SK-N-SH (cell line): ENCODE results near the gene DLEC1. TPM values are rescaled to one million over a fixed set of nuclear protein-coding genes. Genes with fewer than 3 reads are reported as not detected.

Experiments used
- CTCF ChIA-PET: fragments of 300-600, 350-600 bp; formaldehyde crosslinking; extraction: SDS; loops from one replicate; lab custom pipeline; 2021; lab: Yijun Ruan, JAX
- POLR2A ChIA-PET: fragments of 350-600 bp; sonication (Branson Sonifier 250); formaldehyde crosslinking; extraction: SDS; loops from one replicate; lab custom pipeline; 2020; ENCODE audit warnings: antibody characterized with exemption, inconsistent platforms; lab: Yijun Ruan, JAX
- DNase-seq: peaks from one replicate; pipeline ENCODE4 v3.0.0; 2012
- H2AFZ ChIP-seq: fragments of 200-600 bp; sonication (generic); 2 replicates; pipeline ENCODE4 v1.8.1; 2016; ENCODE audit warnings: antibody characterized with exemption, mild to moderate bottlenecking, low read depth
- H3F3A ChIP-seq: fragments of 200-600 bp; sonication (generic); replicated peaks from 2 replicates; pipeline ENCODE3; 2016; ENCODE audit warnings: antibody characterized with exemption, mild to moderate bottlenecking; ENCODE audit not compliant: insufficient read depth
- H3K27ac ChIP-seq, 2 experiments: fragments of 200-500 bp in 1 of 2; fragments of 200-600 bp in 1 of 2; sonication (Bioruptor generic) in 1 of 2; sonication (generic), shearing (Covaris generic) in 1 of 2; 2 replicates each; pipeline versions ENCODE4 v1.5.1 to v1.6.1; 2014 to 2016; ENCODE audit warnings: low read depth in 2 of 2, inconsistent platforms in 1 of 2, low read length in 1 of 2, mild to moderate bottlenecking in 1 of 2, mixed read lengths in 1 of 2
- H3K27me3 ChIP-seq: fragments of 200-600 bp; sonication (generic), shearing (Covaris generic); 2 replicates; pipeline ENCODE4 v1.6.1; 2016; ENCODE audit warnings: mixed run types; ENCODE audit not compliant: insufficient read depth
- H3K36me3 ChIP-seq, 2 experiments: fragments of 200-500 bp in 1 of 2; fragments of 200-600 bp in 1 of 2; sonication (Bioruptor generic) in 1 of 2; sonication (generic) in 1 of 2; replicated peaks in 1 of 2; 2 replicates each; pipeline versions ENCODE3 to v1.5.1; 2014 to 2016; ENCODE audit warnings: low read length in 1 of 2, mild to moderate bottlenecking in 1 of 2; ENCODE audit not compliant: insufficient read depth in 2 of 2, control insufficient read depth in 1 of 2
- H3K4me1 ChIP-seq, 2 experiments: fragments of 200-500 bp in 1 of 2; fragments of 200-600 bp in 1 of 2; sonication (Bioruptor generic) in 1 of 2; sonication (generic), shearing (Covaris generic) in 1 of 2; 2 replicates each; pipeline versions ENCODE4 v1.5.1 to v1.6.1; 2014 to 2016; ENCODE audit warnings: low read depth in 1 of 2, low read length in 1 of 2, mixed run types in 1 of 2; ENCODE audit not compliant: insufficient read depth in 2 of 2, control insufficient read depth in 1 of 2
- H3K4me2 ChIP-seq: fragments of 200-600 bp; sonication (generic), shearing (Covaris generic); 2 replicates; pipeline ENCODE4 v1.6.1; 2017; ENCODE audit warnings: mixed run types
- H3K4me3 ChIP-seq, 2 experiments: fragments of 200-500 bp in 1 of 2; fragments of 200-600 bp in 1 of 2; sonication (Bioruptor generic) in 1 of 2; sonication (generic), shearing (Covaris generic) in 1 of 2; 2 replicates each; pipeline versions ENCODE4 v1.5.1 to v1.8.1; 2014 to 2016; ENCODE audit warnings: low read depth in 2 of 2, inconsistent platforms in 1 of 2, low read length in 1 of 2, mild to moderate bottlenecking in 1 of 2, mixed read lengths in 1 of 2, moderate library complexity in 1 of 2
- H3K79me2 ChIP-seq: fragments of 200-600 bp; sonication (generic); 2 replicates; pipeline ENCODE4 v1.8.1; 2017; ENCODE audit warnings: mild to moderate bottlenecking; ENCODE audit not compliant: insufficient read depth
- H3K9ac ChIP-seq: fragments of 200-600 bp; sonication (generic); 2 replicates; pipeline ENCODE4 v1.6.1; 2017; ENCODE audit warnings: mixed run types
- H3K9me2 ChIP-seq: fragments of 200-600 bp; sonication (generic); 2 replicates; pipeline ENCODE4 v1.6.1; 2017; ENCODE audit warnings: mixed run types
- H3K9me3 ChIP-seq: fragments of 200-600 bp; sonication (generic); 2 replicates; pipeline ENCODE4 v1.6.1; 2017; ENCODE audit warnings: mixed run types, mild to moderate bottlenecking, moderate library complexity
- H4K20me1 ChIP-seq: fragments of 200-600 bp; sonication (generic); 2 replicates; pipeline ENCODE4 v1.6.1; 2017; ENCODE audit warnings: mild to moderate bottlenecking, mixed run types; ENCODE audit not compliant: insufficient read depth
- CHD2 ChIP-seq: fragments of 150-350 bp; IDR thresholded peaks from 2 replicates; pipeline ENCODE4 v1.6.1; 2018; ENCODE audit warnings: low read length; ENCODE audit not compliant: partially characterized antibody
- EZH2phosphoT487 ChIP-seq: fragments of 200-600 bp; sonication (generic); IDR thresholded peaks from 2 replicates; pipeline ENCODE4 v1.6.1; 2017; ENCODE audit warnings: low read depth, mixed run types, mild to moderate bottlenecking, antibody characterized with exemption, moderate library complexity, borderline replicate concordance
- FOXJ3 ChIP-seq: sonication (generic); formaldehyde crosslinking; IDR thresholded peaks from 2 replicates; pipeline ENCODE4 v1.5.1; 2020; ENCODE audit warnings: mild to moderate bottlenecking, missing genetic modification reagents
- GABPA ChIP-seq: IDR thresholded peaks from 2 replicates; pipeline ENCODE4 v1.4.0; 2012; ENCODE audit warnings: low read depth, mild to moderate bottlenecking
- GATA2 ChIP-seq: sonication (generic); formaldehyde crosslinking; IDR thresholded peaks from 2 replicates; pipeline ENCODE4 v1.5.0; 2020; ENCODE audit warnings: mild to moderate bottlenecking, missing genetic modification reagents
- JUND ChIP-seq: IDR thresholded peaks from 2 replicates; pipeline ENCODE4 v1.4.0; 2012
- MEF2A ChIP-seq: IDR thresholded peaks from 2 replicates; pipeline ENCODE4 v1.4.0; 2012; ENCODE audit warnings: low read depth, borderline replicate concordance
- MXI1 ChIP-seq: IDR thresholded peaks from 2 replicates; pipeline ENCODE4 v1.6.1; 2012; ENCODE audit warnings: mild to moderate bottlenecking, low read depth, low read length, improper control_type of control experiment
- NFIC ChIP-seq: IDR thresholded peaks from 2 replicates; pipeline ENCODE4 v1.4.0; 2012; ENCODE audit warnings: borderline replicate concordance
- RAD21 ChIP-seq: IDR thresholded peaks from 2 replicates; pipeline ENCODE4 v1.6.1; 2012; ENCODE audit warnings: mild to moderate bottlenecking, low read length
- RFX5 ChIP-seq: IDR thresholded peaks from 2 replicates; pipeline ENCODE4 v1.6.1; 2012; ENCODE audit warnings: mild to moderate bottlenecking, improper control_type of control experiment, low read length
- SIN3A ChIP-seq: IDR thresholded peaks from 2 replicates; pipeline ENCODE4 v1.6.1; 2012; ENCODE audit warnings: low read depth, mild to moderate bottlenecking, low read length, moderate library complexity, borderline replicate concordance
- SMC3 ChIP-seq: IDR thresholded peaks from 2 replicates; pipeline ENCODE4 v1.6.1; 2012; ENCODE audit warnings: low read depth, low read length, improper control_type of control experiment
- TAF1 ChIP-seq: IDR thresholded peaks from 2 replicates; pipeline ENCODE4 v1.6.1; 2012; ENCODE audit warnings: low read depth, mild to moderate bottlenecking, low read length, moderate library complexity, borderline replicate concordance
- WGBS: methylation state at CpG from one replicate; pipeline ENCODE4 v1.1.6; 2017; ENCODE audit warnings: low lambda C conversion rate; 5-methylcytosine and 5-hydroxymethylcytosine counted together
- polyA plus RNA-seq, 3 experiments: library from polyadenylated mRNA; depleted of rRNA; stranded (reverse); fragments of >200 nt; gene quantifications; 2 replicates each; pipeline ENCODE4 v1.2.3, GENCODE V29; 2012
- TF ChIP-seq, protein P1 (sequence below): IDR thresholded peaks from 2 replicates; pipeline ENCODE4 v1.4.0; 2012; ENCODE audit warnings: low read depth, borderline replicate concordance

Gene DLEC1
- polyA plus RNA-seq, 1 of the 3 experiments (the other 2 are of a cell fraction) = 0.02 TPM

DNA sequence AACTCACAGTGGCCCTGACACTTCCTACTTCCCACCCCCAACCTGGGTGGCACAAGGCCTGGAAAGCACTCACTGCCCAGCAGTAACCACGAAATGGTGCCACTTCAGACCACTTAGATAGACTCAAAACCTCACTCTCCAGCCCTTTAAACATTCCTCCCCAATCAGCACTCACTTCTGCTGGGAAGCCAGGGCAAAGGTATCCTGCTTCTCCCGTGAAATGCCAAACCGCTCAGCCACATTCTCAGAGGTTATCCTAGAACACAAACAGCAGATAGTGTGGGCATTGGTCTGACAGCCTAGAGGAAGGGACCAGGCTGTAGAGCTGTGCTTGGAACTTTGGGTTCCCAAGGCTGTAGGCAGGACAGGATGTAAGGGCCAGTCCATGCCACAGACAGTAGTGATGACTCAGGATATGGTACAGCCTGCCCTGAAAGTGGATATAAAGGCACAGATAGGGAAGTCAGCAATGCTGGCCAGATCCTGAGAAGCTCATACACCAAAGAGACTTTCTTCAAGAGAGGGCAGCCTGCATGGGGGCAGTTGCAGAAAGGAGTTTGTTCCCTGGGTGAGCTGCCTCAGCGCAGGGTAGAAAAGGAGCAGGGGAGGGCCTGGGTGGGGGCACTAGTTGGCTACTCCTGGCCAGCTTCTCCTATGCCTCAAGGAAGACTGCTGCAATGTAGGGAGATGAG is 88.7 kb downstream of the DLEC1 start:
- H3K79me2 ChIP-seq = no peaks in the 10 kb centered on the region
- POLR2A ChIA-PET = no interaction called here
- no peak overlapping the region for H3K4me3 ChIP-seq
- H3K36me3 ChIP-seq = peaks cover 36 to 80% of the 10 kb centered on the region in 2 experiments
- H3K9me2 ChIP-seq = no peaks in the 10 kb centered on the region
- no peak overlapping the region for H3K9ac ChIP-seq
- no peaks in the 10 kb centered on the region for H3K4me1 ChIP-seq
- H3K4me2 ChIP-seq = no peak overlapping the region
- no peaks in the 10 kb centered on the region for H3F3A ChIP-seq
- TF ChIP-seq MXI1 (no peak), TAF1 (no peak), GABPA (no peak), GATA2 (CRISPR knock-in tag) (no peak), EZH2phosphoT487 (no peak), RAD21 (no peak), SMC3 (no peak), CHD2 (no peak), MEF2A (no peak)
- no peaks in the 10 kb centered on the region for H3K27me3 ChIP-seq
- 94% methylated on average over 4 of the region's 4 CpGs for WGBS
- no peaks in the 10 kb centered on the region for H3K9me3 ChIP-seq
- CTCF ChIA-PET = interaction anchor here (0.8 to 2.3 kb wide), 2 partner anchors 8 to 10 kb away, joined by 4 to 7 read pairs; no protein-coding TSS in a partner anchor
- no peak overlapping the region for H3K27ac ChIP-seq
- DNase-seq = no peak
- no peaks in the 10 kb centered on the region for H4K20me1 ChIP-seq
- no peak overlapping the region for H2AFZ ChIP-seq

DNA sequence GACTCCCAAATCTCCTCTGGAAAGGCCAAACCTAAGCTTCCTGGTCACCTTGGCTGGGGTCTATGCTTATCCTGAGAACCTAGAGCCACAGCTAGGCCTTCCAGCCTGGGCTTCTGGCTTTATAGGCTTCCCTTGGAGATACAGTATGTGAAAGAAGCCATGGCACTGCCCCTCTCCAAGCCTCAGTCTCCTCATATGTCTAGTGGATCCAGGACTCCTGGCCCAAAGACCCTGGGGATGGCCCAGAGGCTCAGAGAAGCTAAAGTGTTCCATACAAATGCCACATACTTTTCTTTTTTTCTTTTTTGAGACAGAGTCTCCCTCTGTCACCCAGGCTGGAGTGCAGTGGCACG is 89.3 kb downstream of the DLEC1 start:
- no peak overlapping the region for H3K4me2 ChIP-seq
- DNase-seq = no peak
- H4K20me1 ChIP-seq = no peaks in the 10 kb centered on the region
- H3K4me3 ChIP-seq = no peak overlapping the region
- no peaks in the 10 kb centered on the region; the same call in 1 of the 2 replicates for H3K79me2 ChIP-seq
- H3F3A ChIP-seq = no peaks in the 10 kb centered on the region
- no peaks in the 10 kb centered on the region for H3K27me3 ChIP-seq
- no peak for TF ChIP-seq FOXJ3 (CRISPR knock-in tag)
- TF ChIP-seq SIN3A = no peak
- no peak for TF ChIP-seq RFX5
- no peak for TF ChIP-seq NFIC
- no peak for TF ChIP-seq EZH2phosphoT487
- TF ChIP-seq MXI1 = no peak
- TF ChIP-seq JUND = no peak
- TF ChIP-seq, protein P1, sequence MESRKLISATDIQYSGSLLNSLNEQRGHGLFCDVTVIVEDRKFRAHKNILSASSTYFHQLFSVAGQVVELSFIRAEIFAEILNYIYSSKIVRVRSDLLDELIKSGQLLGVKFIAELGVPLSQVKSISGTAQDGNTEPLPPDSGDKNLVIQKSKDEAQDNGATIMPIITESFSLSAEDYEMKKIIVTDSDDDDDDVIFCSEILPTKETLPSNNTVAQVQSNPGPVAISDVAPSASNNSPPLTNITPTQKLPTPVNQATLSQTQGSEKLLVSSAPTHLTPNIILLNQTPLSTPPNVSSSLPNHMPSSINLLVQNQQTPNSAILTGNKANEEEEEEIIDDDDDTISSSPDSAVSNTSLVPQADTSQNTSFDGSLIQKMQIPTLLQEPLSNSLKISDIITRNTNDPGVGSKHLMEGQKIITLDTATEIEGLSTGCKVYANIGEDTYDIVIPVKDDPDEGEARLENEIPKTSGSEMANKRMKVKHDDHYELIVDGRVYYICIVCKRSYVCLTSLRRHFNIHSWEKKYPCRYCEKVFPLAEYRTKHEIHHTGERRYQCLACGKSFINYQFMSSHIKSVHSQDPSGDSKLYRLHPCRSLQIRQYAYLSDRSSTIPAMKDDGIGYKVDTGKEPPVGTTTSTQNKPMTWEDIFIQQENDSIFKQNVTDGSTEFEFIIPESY = no peak
- no peak for TF ChIP-seq MEF2A
- no peaks in the 10 kb centered on the region for H3K9me3 ChIP-seq
- WGBS = 100% methylated on average over 1 of the region's 1 CpG
- POLR2A ChIA-PET = no interaction called here
- no peaks in the 10 kb centered on the region for H3K4me1 ChIP-seq
- H3K9me2 ChIP-seq = no peaks in the 10 kb centered on the region
- H2AFZ ChIP-seq = no peak overlapping the region
- CTCF ChIA-PET = interaction anchor here (0.8 to 2.3 kb wide), 2 partner anchors 9 to 11 kb away, joined by 4 to 7 read pairs; no protein-coding TSS in a partner anchor
- H3K9ac ChIP-seq = no peak overlapping the region
- H3K27ac ChIP-seq = no peak overlapping the region
- H3K36me3 ChIP-seq = peaks cover 36 to 81% of the 10 kb centered on the region in 2 experiments
